GM18867 (cell line): ENCODE measurements around the gene RYR3.

Source experiments
- ATAC-seq: cut with Tn5 transposase; IDR thresholded peaks from one replicate; pipeline ENCODE4 v1.9.1; 2021; ENCODE audit warnings: mild to moderate bottlenecking, moderate library complexity; ENCODE audit not compliant: unreplicated experiment

The RYR3 gene

GRCh38 chr15:33858836-33859235 lies 548.1 kb downstream of the RYR3 start:
- ATAC-seq = no peak

DNA sequence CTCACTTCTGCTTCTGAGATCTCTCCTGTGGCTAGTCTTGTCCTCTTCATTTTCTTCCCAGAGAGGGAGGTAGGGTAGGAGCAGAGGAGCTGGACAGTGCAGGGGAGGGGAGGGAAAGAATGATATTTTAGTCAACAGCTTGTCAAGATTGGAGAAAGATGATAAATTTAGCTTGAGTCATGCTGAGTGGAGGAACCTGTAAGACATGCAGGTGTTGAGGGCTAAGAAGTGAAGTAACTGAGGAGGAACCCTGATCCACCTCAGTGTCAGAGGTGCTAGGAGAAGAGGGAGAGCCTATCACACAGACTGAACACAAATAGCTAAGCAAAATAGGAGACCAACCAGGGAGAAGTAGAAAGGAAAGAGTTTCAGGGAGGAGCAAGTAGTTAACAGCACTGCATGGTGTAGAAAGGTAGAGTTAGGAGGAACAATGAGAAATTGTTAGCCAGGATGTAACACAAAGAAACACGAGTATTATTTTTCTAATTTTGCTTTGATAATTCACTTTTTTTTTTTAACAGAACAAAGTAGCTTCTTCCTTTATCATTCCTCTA lies 549.3 kb downstream of the RYR3 start:
- ATAC-seq = no peak

- no peak for ATAC-seq
Observed at GRCh38 chr15:33860754-33861153, 550.0 kb downstream of the RYR3 start.

- ATAC-seq = no peak
Observed at GRCh38 chr15:33864360-33865075, 553.8 kb downstream of the RYR3 start.

DNA sequence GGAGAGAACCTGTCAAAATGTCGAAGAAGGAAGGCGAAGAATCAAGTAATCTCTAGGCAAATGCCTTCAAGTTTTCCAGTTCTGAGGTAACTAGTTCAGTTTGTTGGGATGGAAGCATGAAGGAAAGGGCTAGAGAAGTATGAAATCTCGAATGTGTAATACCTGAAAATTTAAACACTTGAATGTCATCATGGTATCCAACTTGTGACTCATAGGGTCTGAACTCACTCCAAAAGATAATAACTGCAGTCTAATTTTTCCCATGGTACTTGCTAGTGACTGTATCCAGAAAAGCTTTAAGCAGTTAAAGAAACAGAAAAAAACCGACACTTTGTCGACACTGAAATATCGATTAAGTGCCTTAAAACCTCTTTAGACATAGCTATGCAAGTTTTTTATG lies 554.6 kb downstream of the RYR3 start:
- ATAC-seq = no peak

GRCh38 chr15:33866101-33866737 lies 555.5 kb downstream of the RYR3 start:
- ATAC-seq = no peak

- no peak for ATAC-seq
Observed at GRCh38 chr15:33871980-33872379, 561.2 kb downstream of the RYR3 start.

GRCh38 chr15:33872416-33873106 lies 561.8 kb downstream of the RYR3 start:
- ATAC-seq = no peak

- ATAC-seq = no peak
Observed at GRCh38 chr15:33874156-33874555, 563.4 kb downstream of the RYR3 start.

DNA sequence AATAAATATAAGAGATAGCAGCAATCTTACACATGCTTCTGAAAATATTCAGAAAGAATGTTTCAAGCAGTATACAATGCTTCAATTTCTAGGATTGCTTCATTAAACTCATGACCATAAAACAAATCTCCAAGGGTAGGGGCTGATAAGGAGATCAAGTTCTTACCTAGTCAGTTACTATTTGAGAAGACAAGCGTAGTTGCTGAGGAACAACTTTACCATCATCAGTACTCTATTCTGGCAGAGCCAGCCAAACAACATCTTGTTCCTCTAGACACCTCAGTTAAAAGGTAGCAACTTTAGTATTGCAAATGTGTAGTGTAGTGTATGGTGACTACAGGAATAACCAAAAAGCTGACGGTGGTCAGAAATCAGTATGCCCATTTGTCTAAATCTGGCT lies 572.2 kb downstream of the RYR3 start:
- no peak for ATAC-seq

DNA sequence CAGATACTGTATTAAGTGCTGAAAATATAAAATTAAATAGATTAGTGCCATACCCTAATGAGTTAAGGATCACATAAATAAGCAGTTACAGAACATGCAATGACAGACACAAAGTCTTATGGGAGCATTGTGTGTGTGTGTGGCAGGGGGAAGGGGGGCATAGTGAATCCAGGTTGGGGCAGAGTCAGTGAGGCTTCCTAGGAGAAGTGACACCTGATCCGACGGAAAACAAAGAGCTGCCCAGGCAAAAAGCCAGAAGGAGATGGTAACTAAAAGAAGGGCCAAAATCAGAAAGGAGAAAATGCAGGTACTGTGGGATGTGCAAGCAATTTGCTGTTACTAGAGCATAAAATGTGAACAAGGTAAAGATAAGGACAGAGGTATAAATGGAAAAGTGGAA lies 577.4 kb downstream of the RYR3 start:
- ATAC-seq = no peak

- ATAC-seq = peak; percentile 80
Observed at GRCh38 chr15:33894193-33894592, 583.4 kb downstream of the RYR3 start.

DNA sequence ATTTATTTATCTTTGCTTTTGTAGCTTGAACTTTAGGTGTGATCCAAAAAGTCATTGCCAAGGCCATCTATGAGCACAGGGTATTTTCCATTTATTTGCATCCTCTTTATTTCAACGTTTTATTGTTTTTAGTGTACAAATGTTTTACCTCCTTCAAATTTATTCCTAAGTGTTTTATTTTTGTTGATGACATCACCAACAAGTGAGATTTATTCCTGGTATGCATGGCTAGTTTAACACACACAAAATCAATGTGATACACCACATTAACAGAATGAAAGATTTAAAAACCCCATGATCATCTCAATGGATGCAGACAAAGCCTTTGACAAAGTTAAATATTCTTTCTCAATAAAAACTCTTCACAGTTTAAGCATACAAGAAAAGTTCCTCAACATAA lies 591.3 kb downstream of the RYR3 start:
- no peak for ATAC-seq

DNA sequence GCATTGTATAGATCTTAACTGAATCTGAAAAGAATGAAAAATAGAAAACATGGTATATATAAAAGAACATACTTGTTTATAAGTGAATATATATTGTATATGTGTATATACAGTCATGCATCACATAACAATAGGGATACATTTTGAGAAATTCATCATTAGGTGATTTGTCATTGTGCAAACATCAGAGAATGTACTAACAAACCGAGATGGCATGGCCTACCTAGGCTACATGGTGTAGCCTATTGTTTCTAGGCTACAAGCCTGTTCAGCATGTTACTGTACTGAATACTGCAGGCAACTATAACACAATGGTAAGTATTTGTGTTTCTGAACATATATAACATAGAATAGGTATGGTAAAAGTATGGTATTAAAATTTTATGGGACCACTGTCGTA lies 592.9 kb downstream of the RYR3 start:
- ATAC-seq = no peak

DNA sequence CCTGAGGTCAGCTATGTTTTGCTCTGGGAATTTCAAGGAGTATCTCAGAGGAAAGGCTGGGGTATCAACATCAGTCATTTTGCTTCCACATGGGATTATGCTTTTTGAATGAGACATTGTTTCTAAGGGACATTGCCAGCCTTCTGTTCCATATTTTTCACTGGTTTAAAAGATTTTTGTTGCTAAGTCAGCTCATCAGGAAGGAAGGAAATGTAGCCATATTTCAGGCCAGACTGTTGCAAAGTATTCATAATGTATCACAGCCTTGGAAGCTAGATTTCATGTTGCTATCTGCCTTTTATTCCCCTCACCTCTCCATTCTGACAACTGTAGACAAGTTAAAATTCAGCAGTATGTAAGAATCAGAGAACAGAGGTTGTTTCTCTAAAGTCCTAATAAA lies 596.6 kb downstream of the RYR3 start:
- no peak for ATAC-seq

GRCh38 chr15:33908406-33908805 lies 597.6 kb downstream of the RYR3 start:
- no peak for ATAC-seq

DNA sequence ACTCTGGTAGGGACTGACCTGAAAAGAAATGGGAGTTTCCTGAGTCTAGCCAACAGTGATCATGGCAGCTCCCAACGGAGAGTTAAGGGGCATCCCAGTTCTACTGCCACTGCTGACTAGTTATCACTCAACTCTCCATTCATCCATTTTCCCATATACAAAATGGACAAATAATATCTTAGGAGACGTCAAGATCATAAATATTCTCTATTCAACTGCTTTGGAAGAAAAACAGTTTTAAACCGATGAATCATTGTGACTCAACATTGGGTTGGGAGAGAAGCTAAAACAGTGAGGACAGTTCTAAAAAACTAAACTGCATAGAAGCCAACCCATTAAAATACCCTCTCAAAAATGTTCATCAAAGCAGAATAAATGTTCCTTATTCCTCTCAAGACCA lies 600.0 kb downstream of the RYR3 start:
- no peak for ATAC-seq

DNA sequence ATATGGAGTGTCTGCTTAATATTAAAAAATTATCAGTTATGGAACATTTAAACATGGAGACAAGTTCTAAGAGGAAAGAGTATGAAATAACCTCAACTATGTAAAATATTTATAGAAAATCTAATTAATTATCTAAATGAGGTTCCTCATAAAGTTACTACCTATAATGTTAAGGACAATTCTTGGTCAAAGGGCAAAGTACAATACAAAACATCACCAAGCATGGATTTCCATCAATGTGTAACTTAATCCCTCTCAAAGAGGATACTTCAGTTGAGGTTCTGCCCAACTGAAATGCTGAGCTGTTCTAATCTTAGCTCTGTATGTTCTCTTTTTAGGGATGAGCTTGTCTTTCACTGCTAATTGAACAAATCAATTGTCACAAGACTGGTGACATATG lies 601.6 kb downstream of the RYR3 start:
- ATAC-seq = no peak

DNA sequence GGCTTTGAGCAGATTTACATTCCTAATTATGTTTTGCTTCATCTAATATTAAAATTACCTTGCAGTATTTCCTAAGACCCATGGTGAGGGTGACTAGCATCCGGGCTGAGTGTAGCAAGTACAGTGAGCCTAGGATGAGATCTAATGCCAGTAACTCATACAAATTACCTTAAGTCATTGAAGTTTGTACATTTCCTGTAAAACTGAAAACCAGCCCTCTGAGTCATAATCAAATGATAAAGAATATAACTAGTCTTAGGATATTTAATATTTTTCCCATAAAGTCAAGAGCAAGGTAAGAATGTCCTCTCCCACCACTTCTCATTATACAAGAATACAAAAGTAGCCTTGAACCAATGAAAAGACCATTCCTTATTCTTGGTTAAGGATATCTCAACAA lies 602.7 kb downstream of the RYR3 start:
- no peak for ATAC-seq
